Measurements from ENCODE around the gene PRR35. TPM values are rescaled to one million over a fixed set of nuclear protein-coding genes. Genes with fewer than 3 reads are reported as not detected.

PRR35 gene
- polyA plus RNA-seq, 1 donor from 2014 or later, result not detected

DNA sequence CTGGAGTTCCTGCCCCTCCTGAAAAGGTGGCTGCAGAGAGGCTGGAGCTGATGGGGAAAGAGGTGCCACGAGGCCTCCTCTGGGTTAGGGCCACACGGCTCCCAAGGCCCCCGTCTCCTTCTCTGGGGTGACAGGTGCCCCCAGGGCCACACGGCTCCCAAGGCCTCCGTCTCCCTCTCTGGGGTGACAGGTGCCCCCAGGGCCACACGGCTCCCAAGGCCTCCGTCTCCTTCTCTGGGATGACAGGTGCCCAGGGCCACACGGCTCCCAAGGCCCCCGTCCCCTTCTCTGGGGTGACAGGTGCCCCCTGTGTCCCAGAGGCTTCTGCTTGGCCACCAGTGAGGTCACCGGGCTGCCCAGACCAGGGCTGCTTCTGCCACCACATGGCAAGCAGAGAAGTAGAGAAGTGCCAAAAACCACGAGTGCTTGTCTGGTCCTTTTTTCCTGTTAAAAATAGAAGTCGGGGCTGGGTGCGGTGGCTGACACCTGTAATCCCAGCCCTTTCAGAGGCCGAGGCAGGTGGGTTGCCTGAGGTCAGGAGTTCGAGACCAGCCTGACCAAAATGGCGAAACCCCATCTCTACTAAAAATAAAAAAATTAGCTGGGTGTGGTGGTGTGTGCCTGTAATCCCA lies 28.6 kb upstream of the PRR35 start:
- H3K27me3 ChIP-seq (ENCODE audit: insufficient read depth, low read depth, low read length), result no peaks in the 10 kb centered on the region
- H3K4me2 ChIP-seq (ENCODE audit: low read length), result no peak overlapping the region
- H2AFZ ChIP-seq (ENCODE audit: low read depth, low read length), result no peak overlapping the region
- no peaks in the 10 kb centered on the region for H3F3A ChIP-seq (ENCODE audit: insufficient read depth, low read length, poor library complexity, severe bottlenecking)
- H3K9me3 ChIP-seq (ENCODE audit: low read length), result no peaks in the 10 kb centered on the region
- TF ChIP-seq, protein P1, sequence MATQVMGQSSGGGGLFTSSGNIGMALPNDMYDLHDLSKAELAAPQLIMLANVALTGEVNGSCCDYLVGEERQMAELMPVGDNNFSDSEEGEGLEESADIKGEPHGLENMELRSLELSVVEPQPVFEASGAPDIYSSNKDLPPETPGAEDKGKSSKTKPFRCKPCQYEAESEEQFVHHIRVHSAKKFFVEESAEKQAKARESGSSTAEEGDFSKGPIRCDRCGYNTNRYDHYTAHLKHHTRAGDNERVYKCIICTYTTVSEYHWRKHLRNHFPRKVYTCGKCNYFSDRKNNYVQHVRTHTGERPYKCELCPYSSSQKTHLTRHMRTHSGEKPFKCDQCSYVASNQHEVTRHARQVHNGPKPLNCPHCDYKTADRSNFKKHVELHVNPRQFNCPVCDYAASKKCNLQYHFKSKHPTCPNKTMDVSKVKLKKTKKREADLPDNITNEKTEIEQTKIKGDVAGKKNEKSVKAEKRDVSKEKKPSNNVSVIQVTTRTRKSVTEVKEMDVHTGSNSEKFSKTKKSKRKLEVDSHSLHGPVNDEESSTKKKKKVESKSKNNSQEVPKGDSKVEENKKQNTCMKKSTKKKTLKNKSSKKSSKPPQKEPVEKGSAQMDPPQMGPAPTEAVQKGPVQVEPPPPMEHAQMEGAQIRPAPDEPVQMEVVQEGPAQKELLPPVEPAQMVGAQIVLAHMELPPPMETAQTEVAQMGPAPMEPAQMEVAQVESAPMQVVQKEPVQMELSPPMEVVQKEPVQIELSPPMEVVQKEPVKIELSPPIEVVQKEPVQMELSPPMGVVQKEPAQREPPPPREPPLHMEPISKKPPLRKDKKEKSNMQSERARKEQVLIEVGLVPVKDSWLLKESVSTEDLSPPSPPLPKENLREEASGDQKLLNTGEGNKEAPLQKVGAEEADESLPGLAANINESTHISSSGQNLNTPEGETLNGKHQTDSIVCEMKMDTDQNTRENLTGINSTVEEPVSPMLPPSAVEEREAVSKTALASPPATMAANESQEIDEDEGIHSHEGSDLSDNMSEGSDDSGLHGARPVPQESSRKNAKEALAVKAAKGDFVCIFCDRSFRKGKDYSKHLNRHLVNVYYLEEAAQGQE (IDR thresholded peaks at IDR 0.05; ENCODE audit: borderline replicate concordance), result no peak
- TF ChIP-seq EP300 (conservative IDR thresholded peaks at IDR 0.05; ENCODE audit: poor library complexity, severe bottlenecking) (no peak), RAD21 (conservative IDR thresholded peaks at IDR 0.05) (no peak), MXI1 (conservative IDR thresholded peaks at IDR 0.05; ENCODE audit: poor library complexity, severe bottlenecking) (no peak), TAF1 (IDR thresholded peaks at IDR 0.05; ENCODE audit: low read depth) (no peak)
- peaks cover 16% of the 10 kb centered on the region for H3K79me2 ChIP-seq (replicated peaks; ENCODE audit: insufficient read depth, low read length)
- no peaks in the 10 kb centered on the region for H4K20me1 ChIP-seq (ENCODE audit: insufficient read depth)
- no peak overlapping the region for H3K27ac ChIP-seq (ENCODE audit: low read length)
- no peaks in the 10 kb centered on the region for H3K36me3 ChIP-seq (ENCODE audit: insufficient read depth, low read length)
- H3K9ac ChIP-seq (ENCODE audit: low read length), result no peak overlapping the region
- H3K9me2 ChIP-seq (ENCODE audit: insufficient read depth, low read length), result no peaks in the 10 kb centered on the region
- H3K4me3 ChIP-seq (ENCODE audit: low read length), result no peak overlapping the region

DNA sequence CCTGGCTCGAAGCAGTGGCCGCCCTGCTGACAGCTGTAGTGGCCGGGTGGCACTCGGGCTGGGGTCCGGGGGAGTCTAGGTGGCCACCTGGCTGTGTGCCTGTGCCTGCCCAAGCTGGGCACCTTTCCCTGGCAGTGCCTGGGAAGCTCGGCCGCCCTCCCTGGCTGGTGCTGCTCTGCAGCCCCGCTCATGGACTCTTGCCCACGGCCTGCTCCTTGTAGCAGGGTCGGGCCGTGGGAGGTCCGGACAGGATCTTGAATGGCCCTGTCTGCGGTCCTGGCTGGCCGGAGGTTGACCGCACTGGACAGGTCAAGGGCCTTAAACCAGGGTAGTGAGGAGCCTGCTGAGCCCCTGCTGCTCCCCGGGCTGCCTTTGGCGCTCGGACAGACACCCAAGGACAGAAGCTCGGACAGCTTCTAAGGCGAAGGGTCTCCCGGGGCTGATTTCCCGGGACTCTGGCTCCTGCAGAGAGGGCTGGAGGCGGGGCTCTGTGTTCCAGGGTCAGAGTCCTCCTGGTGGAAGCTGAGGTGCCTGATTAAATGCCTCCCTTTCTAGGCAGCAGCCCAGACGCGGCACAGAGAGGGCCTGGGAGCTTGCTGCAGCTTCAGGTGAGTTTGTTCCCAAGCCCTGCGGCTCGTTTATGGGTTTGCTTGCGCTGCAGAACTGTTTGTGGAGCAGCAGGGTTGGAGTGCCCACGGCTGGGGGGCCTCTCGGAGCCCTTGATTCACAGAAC lies 26.6 kb upstream of the PRR35 start:
- Histone ChIP-seq H3F3A (ENCODE audit: insufficient read depth, low read length, poor library complexity, severe bottlenecking) (no peaks in the 10 kb centered on the region), H3K9me2 (ENCODE audit: insufficient read depth, low read length) (no peaks in the 10 kb centered on the region), H3K36me3 (ENCODE audit: insufficient read depth, low read length) (no peaks in the 10 kb centered on the region), H3K27me3 (ENCODE audit: insufficient read depth, low read depth, low read length) (no peaks in the 10 kb centered on the region), H3K79me2 (replicated peaks; ENCODE audit: insufficient read depth, low read length) (peaks cover 13% of the 10 kb centered on the region), H3K9me3 (ENCODE audit: low read length) (no peaks in the 10 kb centered on the region), H3K9ac (ENCODE audit: low read length) (no peak overlapping the region), H2AFZ (ENCODE audit: low read depth, low read length) (no peak overlapping the region), H3K4me3 (ENCODE audit: low read length) (no peak overlapping the region), H4K20me1 (ENCODE audit: insufficient read depth) (no peaks in the 10 kb centered on the region), H3K4me2 (ENCODE audit: low read length) (no peak overlapping the region), H3K27ac (ENCODE audit: low read length) (no peak overlapping the region)
- no peak for TF ChIP-seq POLR2AphosphoS5 (IDR thresholded peaks at IDR 0.05)
- no peak for TF ChIP-seq TAF1 (IDR thresholded peaks at IDR 0.05; ENCODE audit: low read depth)
- no peak for TF ChIP-seq EZH2 (IDR thresholded peaks at IDR 0.05; ENCODE audit: borderline replicate concordance, insufficient read depth, low read length, poor library complexity, severe bottlenecking)
- TF ChIP-seq MXI1 (conservative IDR thresholded peaks at IDR 0.05; ENCODE audit: poor library complexity, severe bottlenecking), result no peak
- TF ChIP-seq, protein P2, sequence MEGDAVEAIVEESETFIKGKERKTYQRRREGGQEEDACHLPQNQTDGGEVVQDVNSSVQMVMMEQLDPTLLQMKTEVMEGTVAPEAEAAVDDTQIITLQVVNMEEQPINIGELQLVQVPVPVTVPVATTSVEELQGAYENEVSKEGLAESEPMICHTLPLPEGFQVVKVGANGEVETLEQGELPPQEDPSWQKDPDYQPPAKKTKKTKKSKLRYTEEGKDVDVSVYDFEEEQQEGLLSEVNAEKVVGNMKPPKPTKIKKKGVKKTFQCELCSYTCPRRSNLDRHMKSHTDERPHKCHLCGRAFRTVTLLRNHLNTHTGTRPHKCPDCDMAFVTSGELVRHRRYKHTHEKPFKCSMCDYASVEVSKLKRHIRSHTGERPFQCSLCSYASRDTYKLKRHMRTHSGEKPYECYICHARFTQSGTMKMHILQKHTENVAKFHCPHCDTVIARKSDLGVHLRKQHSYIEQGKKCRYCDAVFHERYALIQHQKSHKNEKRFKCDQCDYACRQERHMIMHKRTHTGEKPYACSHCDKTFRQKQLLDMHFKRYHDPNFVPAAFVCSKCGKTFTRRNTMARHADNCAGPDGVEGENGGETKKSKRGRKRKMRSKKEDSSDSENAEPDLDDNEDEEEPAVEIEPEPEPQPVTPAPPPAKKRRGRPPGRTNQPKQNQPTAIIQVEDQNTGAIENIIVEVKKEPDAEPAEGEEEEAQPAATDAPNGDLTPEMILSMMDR (IDR thresholded peaks at IDR 0.05; ENCODE audit: poor library complexity, severe bottlenecking), result no peak
- no peak for TF ChIP-seq SMC3 (conservative IDR thresholded peaks at IDR 0.05; ENCODE audit: poor library complexity)
- TF ChIP-seq EP300 (conservative IDR thresholded peaks at IDR 0.05; ENCODE audit: poor library complexity, severe bottlenecking), result no peak
- no peak for TF ChIP-seq RAD21 (conservative IDR thresholded peaks at IDR 0.05)
- TF ChIP-seq, protein P1 (IDR thresholded peaks at IDR 0.05; ENCODE audit: borderline replicate concordance), result no peak
